Effector memory CD4-positive, alpha-beta T cell (primary cell): ENCODE results near the gene OGDH.
A peak's percentile ranks its signal among the peaks of the same experiment; 100 is the strongest.

ENCODE experiments used
- DNase-seq, 3 donors: peaks; one replicate each; pipeline ENCODE4 v3.0.0-alpha.2; 2020
- H3K27ac ChIP-seq: 2 replicates; pipeline ENCODE4 v1.7.0; 2013; ENCODE audit warnings: mild to moderate bottlenecking, low read length, moderate library complexity; ENCODE audit not compliant: insufficient read depth, poor library complexity, severe bottlenecking
- H3K27me3 ChIP-seq: replicated peaks from 2 replicates; pipeline ENCODE4 v1.7.0; 2013; ENCODE audit warnings: mild to moderate bottlenecking, low read length; ENCODE audit not compliant: insufficient read depth, control insufficient read depth, poor library complexity, severe bottlenecking
- H3K36me3 ChIP-seq: 2 replicates; pipeline ENCODE4 v1.7.0; 2013; ENCODE audit warnings: mild to moderate bottlenecking, low read length, moderate library complexity; ENCODE audit not compliant: control insufficient read depth, insufficient read depth
- H3K4me1 ChIP-seq: 2 replicates; pipeline ENCODE4 v1.7.0; 2013; ENCODE audit warnings: low read length, mild to moderate bottlenecking; ENCODE audit not compliant: control insufficient read depth, insufficient read depth, poor library complexity, severe bottlenecking
- H3K4me3 ChIP-seq: 2 replicates; pipeline ENCODE4 v1.7.0; 2013; ENCODE audit warnings: low read length, low read depth, mild to moderate bottlenecking; ENCODE audit not compliant: insufficient read depth, poor library complexity, severe bottlenecking
- H3K9me3 ChIP-seq: 2 replicates; pipeline ENCODE4 v1.7.0; 2013; ENCODE audit warnings: mild to moderate bottlenecking, low read length, moderate library complexity; ENCODE audit not compliant: control insufficient read depth

OGDH gene

DNA sequence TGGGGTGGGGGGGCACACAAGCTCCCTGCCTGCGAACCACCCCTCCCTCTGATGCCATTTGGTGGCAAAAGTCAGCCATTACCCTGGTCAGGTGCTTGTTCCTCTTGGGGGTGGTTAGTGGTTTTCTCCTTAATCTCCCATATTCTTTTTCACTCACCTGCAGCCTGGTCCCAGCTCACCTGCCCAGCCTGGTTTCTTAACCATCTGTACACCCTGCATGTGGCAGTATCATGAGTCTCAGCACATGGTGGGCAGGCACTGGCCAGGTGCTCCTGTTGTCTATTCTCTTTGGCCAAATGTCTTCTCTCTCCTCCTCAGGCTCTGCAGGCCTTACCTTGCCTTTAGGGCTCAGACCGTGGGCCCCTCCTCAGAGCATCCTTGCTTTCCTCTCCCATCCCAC is 30.5 kb downstream of the OGDH start:
- H3K27me3 ChIP-seq: no peaks in the 10 kb centered on the region
- no peaks in the 10 kb centered on the region for H3K36me3 ChIP-seq
- no peaks in the 10 kb centered on the region for H3K9me3 ChIP-seq
- H3K27ac ChIP-seq: peak overlapping the region; percentile 98
- peaks cover 93% of the 10 kb centered on the region for H3K4me1 ChIP-seq
- no peak overlapping the region for H3K4me3 ChIP-seq
- no peak for DNase-seq

DNA sequence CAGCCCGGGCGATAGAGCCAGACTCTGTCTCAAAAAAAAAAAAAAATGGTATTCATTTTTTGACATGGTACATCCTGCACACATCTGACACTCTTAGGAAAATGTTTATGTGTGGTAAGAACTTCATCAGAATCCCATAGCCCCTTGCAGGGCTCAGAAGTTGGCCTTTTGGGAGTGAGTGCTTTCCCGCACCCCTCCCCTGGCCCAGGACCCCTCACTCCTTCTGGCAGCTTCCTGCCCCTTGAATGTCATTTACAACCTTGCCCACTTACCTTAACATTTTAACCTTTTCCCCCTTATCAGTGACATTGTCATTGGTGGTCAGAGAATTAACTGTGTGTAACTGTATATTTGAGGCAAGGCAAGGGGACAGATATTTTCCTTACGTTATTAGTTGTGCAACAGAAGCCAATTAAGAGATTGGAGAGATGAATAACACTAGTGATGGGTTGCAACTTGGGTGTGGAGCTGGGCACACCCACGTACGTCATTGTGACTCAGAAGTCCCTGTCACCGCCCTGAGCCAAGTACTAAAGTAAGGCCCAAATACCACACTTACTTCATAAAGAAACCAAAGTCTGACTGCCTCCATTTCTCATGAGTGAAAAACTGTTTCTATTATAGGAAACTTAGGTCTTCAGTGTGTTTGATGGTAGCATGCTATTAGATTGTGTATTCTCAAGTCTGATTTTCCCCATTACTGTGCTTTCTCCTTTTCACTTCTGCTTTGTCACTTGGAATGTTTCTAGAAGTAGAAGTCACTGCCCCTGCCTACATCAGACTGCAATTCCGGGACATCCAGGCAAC is 31.6 kb downstream of the OGDH start:
- Histone ChIP-seq H3K4me1 (peaks cover 82% of the 10 kb centered on the region), H3K36me3 (no peaks in the 10 kb centered on the region), H3K27ac (peak overlapping the region; percentile 98), H3K4me3 (peak overlapping the region; percentile 5), H3K9me3 (no peaks in the 10 kb centered on the region), H3K27me3 (no peaks in the 10 kb centered on the region)
- DNase-seq: peak; percentile 67 to 71 (median 68)

DNA sequence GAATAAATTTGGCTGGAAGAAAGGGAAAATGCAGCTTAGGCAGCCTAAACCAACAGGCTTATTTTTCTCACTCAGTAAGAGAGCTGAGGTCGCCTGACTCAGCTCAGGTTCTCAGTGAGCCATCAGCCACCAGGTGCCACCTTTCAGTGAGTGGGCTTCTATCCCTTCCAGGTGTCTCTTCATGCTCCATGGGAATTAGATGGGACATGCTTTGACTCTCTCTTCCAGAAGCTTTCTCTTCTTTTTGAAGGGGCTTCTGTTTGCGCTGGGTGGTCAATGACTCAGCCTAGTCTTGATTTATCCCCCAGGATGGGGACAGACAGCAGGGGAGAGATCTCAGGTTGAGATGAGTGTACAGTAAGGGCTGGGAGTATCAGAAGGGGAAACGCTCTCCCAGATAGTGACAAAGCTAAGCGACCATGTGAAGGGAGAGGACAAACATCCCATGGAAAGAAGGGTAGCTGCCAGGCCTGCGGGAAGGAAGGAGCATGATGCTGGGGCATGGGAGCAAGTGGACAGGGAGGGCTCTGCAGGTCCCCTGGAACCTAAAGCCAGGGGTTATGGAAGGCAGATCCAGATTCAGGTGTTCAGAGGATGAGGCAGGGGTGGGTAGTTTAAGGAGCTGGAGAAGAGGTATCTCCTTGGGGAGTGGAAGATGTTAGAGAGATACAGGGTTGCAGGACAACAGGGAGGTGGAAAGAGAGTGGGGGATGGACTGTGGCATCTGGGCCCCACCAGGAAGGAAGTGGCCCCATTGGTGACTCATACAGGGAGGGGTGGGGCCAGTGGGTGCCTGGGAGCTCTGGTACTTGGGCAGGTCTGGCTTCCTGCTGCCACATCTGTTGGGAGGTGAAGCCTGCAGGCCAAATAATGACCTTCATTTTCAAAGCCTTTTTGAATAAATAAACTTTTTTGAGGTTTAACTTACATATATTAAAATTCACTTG is 32.5 kb downstream of the OGDH start:
- H3K36me3 ChIP-seq: no peaks in the 10 kb centered on the region
- H3K27ac ChIP-seq: peak overlapping the region; percentile 98
- H3K4me1 ChIP-seq: peaks cover 74% of the 10 kb centered on the region
- no peaks in the 10 kb centered on the region for H3K27me3 ChIP-seq
- peak; percentile 76 to 79 (median 77) for DNase-seq
- H3K9me3 ChIP-seq: no peaks in the 10 kb centered on the region
- peak overlapping the region; percentile 5 for H3K4me3 ChIP-seq

DNA sequence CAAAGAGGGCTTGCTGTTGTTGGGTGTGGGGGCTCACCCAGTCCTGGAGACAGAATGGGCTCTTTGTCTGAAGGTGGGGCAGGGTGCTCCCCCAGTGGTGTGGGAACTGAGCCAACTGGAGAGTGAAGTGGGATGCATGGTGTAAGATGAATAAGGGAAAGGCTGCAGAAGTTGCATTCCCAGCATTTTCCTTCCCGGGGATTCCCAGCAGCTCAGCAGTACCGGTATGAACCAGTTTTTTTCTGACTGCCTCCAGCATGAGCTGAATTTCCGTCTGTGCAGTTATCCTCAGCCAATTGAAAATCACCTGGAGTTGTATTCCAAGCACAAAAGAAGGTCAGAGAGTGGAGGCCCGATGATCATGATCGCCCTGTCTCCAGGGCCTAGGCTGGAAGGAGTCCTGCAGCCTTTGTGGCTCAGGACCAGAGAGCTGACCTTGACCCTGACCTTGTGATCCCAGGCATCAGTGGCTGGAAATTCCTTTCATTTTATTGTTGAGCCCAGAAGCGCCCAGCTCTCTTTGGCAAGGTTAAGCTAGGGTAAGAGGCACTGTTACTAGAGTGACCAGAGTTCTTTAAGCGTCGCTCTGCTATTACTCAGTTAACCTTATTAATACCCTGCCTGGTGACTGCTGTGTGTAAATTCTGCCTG is 33.4 kb downstream of the OGDH start:
- DNase-seq: no peak
- Histone ChIP-seq H3K4me3 (peak overlapping the region; percentile 0), H3K36me3 (peaks cover 2% of the 10 kb centered on the region), H3K27me3 (no peaks in the 10 kb centered on the region), H3K4me1 (peaks cover 64% of the 10 kb centered on the region), H3K9me3 (no peaks in the 10 kb centered on the region), H3K27ac (peak overlapping the region; percentile 98)

DNA sequence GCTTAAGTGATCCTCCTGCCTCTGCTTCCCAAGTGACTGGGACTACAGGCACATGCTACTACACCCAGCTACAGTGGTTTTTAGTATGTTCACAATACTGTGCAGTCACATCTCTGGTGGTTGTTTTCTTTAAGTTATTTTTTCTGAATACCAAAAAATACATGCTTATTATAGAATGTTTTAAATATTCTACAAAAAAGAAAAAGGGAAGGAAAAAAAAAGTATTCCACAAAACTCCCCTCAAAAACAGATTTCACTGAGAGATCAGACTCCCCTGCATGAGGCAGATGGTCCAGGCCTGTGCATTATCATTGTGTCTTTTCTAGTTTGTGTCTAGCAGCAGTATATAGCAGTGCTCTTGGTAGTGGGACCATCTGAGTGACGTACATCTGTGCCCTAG is 36.8 kb downstream of the OGDH start:
- H3K27me3 ChIP-seq: no peaks in the 10 kb centered on the region
- H3K36me3 ChIP-seq: peaks cover 26% of the 10 kb centered on the region
- H3K4me1 ChIP-seq: peaks cover 30% of the 10 kb centered on the region
- peak overlapping the region; percentile 3 for H3K27ac ChIP-seq
- no peak overlapping the region for H3K4me3 ChIP-seq
- no peaks in the 10 kb centered on the region for H3K9me3 ChIP-seq
- DNase-seq: no peak

DNA sequence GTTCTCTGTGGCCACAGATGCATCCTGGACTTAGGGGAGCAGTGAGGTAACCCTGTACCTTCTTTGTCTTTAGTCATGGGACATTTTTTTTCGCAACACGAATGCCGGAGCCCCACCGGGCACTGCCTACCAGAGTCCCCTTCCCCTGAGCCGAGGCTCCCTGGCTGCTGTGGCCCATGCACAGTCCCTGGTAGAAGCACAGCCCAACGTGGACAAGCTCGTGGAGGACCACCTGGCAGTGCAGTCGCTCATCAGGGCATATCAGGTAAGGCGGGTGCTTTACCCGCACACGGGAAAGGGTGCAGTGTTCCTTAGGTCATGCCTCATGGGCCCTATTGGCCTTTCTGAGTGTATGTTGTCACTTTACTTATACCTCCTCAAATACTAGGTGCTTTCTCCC is 38.8 kb downstream of the OGDH start:
- H3K9me3 ChIP-seq: no peaks in the 10 kb centered on the region
- peaks cover 42% of the 10 kb centered on the region for H3K36me3 ChIP-seq
- no peak overlapping the region for H3K4me3 ChIP-seq
- DNase-seq: no peak
- H3K4me1 ChIP-seq: peaks cover 10% of the 10 kb centered on the region
- no peaks in the 10 kb centered on the region for H3K27me3 ChIP-seq
- H3K27ac ChIP-seq: no peak overlapping the region

DNA sequence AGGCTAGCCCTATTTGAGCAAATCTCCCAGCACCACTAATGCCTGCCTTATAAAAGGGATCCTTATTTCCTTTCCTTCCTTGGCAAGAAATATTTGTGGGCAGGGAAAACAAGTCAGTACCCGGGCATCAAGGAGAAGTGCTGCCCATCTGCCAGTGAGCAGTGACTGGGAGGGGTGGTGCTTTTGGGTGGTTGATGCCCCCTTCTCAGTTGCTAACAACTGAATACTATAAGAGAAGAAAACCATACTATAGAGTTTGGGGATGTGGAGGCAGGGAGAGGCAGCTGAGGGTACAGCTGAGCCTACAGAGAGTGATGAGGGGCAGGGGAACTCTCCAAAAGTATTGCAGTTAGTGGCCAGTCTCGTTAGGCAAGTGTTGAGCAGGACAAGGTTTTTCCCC is 39.3 kb downstream of the OGDH start:
- Histone ChIP-seq H3K36me3 (peaks cover 46% of the 10 kb centered on the region), H3K4me3 (no peak overlapping the region)

DNA sequence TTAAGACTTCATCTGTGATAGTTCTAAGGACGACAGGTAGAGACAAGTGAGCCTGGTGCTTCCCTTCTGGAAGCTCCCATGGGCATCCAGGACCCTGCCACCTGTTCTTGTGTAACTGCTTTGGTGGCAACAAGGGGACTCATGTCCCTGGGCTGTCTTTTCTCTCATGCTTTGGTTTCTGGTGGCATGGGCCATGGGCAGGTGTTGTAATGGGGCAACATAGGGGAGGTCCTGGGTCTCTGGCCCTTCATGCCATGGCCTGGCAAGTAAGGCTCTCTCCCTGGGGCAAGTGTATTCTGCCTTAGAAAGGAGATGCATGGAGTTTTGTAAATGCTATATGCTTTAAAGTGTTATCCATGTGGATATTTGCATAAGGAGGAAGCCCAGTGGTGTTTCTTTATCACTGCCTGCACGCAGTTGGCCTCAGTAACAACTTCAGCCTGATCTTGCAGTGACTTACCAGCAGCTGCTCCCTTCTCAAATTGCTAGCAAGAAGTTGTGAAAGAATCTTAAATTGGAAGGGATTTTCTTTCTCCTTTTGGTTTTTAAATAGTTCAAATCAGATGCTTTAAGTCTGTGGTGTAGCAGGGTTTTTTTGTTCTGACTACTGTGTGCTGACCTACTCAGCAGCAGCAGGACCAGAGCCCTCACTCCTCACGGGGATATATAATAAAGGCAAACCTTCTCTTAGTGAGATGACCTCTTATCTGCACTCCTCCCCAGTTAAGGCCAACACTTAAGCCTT is 39.9 kb downstream of the OGDH start:
- no peak overlapping the region for H3K27ac ChIP-seq
- no peak overlapping the region for H3K4me3 ChIP-seq
- no peaks in the 10 kb centered on the region for H3K9me3 ChIP-seq
- no peak for DNase-seq
- peaks cover 3% of the 10 kb centered on the region for H3K4me1 ChIP-seq
- H3K27me3 ChIP-seq: no peaks in the 10 kb centered on the region
- peaks cover 52% of the 10 kb centered on the region for H3K36me3 ChIP-seq

More for the DNA sequence above, 39.3 kb downstream of the OGDH start:
- no peak overlapping the region for H3K27ac ChIP-seq
- H3K4me1 ChIP-seq: peaks cover 5% of the 10 kb centered on the region
- H3K27me3 ChIP-seq: no peaks in the 10 kb centered on the region
- H3K9me3 ChIP-seq: no peaks in the 10 kb centered on the region
- DNase-seq: no peak

DNA sequence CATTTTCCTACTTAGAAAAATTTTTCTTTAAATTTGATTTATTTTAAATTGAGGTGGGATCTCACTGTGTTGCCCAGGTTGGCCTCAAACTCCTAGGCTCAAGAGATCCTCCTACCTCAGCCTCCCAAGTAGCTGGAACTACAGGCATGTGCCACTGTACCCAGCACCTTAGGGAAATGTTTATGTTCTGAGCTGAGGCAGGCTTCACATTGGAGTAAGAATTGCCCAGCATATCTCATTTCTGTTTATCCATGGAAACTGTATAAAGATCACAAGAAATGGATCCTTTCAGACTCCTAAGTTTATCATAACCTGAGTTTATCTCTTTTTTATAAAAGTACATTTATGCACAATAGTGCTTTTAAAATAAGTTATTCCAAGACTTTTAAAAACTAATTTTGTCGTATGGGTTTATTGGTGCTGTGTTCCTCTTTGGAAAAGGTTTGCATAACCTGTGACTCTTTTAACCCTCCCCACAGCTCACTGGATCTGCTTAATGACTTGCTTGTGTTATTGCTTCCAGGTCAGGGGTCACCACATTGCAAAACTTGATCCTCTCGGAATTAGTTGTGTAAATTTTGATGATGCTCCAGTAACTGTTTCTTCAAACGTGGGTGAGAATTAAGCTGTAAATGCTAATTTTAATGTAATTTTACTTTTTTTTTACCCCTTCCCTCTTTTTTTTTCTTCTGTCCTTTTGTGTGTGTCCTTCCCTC is 40.7 kb downstream of the OGDH start:
- Histone ChIP-seq H3K36me3 (peaks cover 54% of the 10 kb centered on the region), H3K4me1 (no peaks in the 10 kb centered on the region), H3K27me3 (no peaks in the 10 kb centered on the region), H3K4me3 (no peak overlapping the region), H3K9me3 (no peaks in the 10 kb centered on the region), H3K27ac (no peak overlapping the region)
- DNase-seq: no peak
